Lung (tissue), 12 donors: Measurements from ENCODE around the gene MZB1. TPM values are rescaled to one million over a fixed set of nuclear protein-coding genes. Genes with fewer than 3 reads are reported as not detected.
"Not testable (repeated sequence)": the region's sequence is repeated elsewhere in the genome, so short reads cannot be mapped to it uniquely, and the experiment has no call there.

Experiments
- ATAC-seq: fragments of 200-7000 bp; cut with Tn5 transposase; one replicate; pipeline ENCODE4 v1.9.1; 2020; ENCODE audit warnings: moderate number of reproducible peaks; ENCODE audit not compliant: insufficient read depth, low FRiP score
- DNase-seq, 3 donors: peaks; one replicate each; pipeline ENCODE4 v3.0.0-alpha.2; 2013 to 2017
- H3K27ac ChIP-seq, 2 donors: one replicate each; pipeline ENCODE4 v1.5.1; 2013; ENCODE audit warnings: mild to moderate bottlenecking in 2 of 2, moderate library complexity in 2 of 2, control low read depth in 1 of 2, inconsistent platforms in 1 of 2, low read depth in 1 of 2, low read length in 1 of 2
- H3K27me3 ChIP-seq, 3 donors: one replicate each; pipeline ENCODE4 v1.5.1; 2013; ENCODE audit warnings: low read length in 2 of 3; ENCODE audit not compliant: control insufficient read depth in 3 of 3, insufficient read depth in 3 of 3
- H3K36me3 ChIP-seq, 4 donors: one replicate each; pipeline ENCODE4 v1.5.1; 2013; ENCODE audit warnings: low read length in 4 of 4, mild to moderate bottlenecking in 1 of 4, moderate library complexity in 1 of 4; ENCODE audit not compliant: control insufficient read depth in 4 of 4, insufficient read depth in 4 of 4
- H3K4me1 ChIP-seq, 5 donors: one replicate each; pipeline ENCODE4 v1.5.1; 2013; ENCODE audit warnings: low read length in 5 of 5, mild to moderate bottlenecking in 2 of 5, moderate library complexity in 1 of 5; ENCODE audit not compliant: control insufficient read depth in 5 of 5, insufficient read depth in 5 of 5
- H3K4me3 ChIP-seq: one replicate; pipeline ENCODE4 v1.5.1; 2013; ENCODE audit warnings: mild to moderate bottlenecking, control low read depth, moderate library complexity
- H3K9ac ChIP-seq, 2 donors: one replicate each; pipeline ENCODE4 v1.5.1; 2013; ENCODE audit warnings: low read length in 2 of 2, control low read depth in 1 of 2; ENCODE audit not compliant: insufficient read depth in 1 of 2
- H3K9me3 ChIP-seq, 4 donors: one replicate each; pipeline ENCODE4 v1.5.1; 2013; ENCODE audit warnings: low read length in 3 of 4, mild to moderate bottlenecking in 1 of 4, moderate library complexity in 1 of 4; ENCODE audit not compliant: control insufficient read depth in 4 of 4, insufficient read depth in 3 of 4
- CTCF ChIP-seq: IDR thresholded peaks from 2 replicates; pipeline ENCODE4 v1.5.1; 2012; ENCODE audit warnings: mild to moderate bottlenecking; ENCODE audit errors: control extremely low read depth, extremely low read depth
- WGBS, 2 donors: extraction: QIAGEN DNeasy Blood & Tissue Kit; methylation state at CpG; one replicate each; pipeline ENCODE4 v1.1.7; 2013; 5-methylcytosine and 5-hydroxymethylcytosine counted together
- polyA plus RNA-seq, 2 donors: library from polyadenylated mRNA; stranded (reverse); fragments of 200-250 nt; gene quantifications; one replicate each; pipeline ENCODE4 v1.2.1, GENCODE V29; 2013
- total RNA-seq, 2 donors: library from RNA; depleted of rRNA in 1 of 2; stranded (reverse); fragments of >200 nt in 1 of 2; gene quantifications; one replicate each; pipeline ENCODE4 v1.2.1, GENCODE V29; 2014 to 2021
- donor health status: control.
- donor health status: control.
- donor health status: Bipolar disorder and iron deficiency.
- donor health status: healthy.
- donor health status: DM: yes; HTN: yes; CAD: no.

Gene MZB1
- total and polyA plus RNA-seq, 4 donors: 2.5 to 14.8 (median 12.8) TPM

- H3K4me3 ChIP-seq: no peak overlapping the region
- DNase-seq (no peak), ATAC-seq (no peak)
- peaks cover 0 to 13% (median 7%) of the 10 kb centered on the region in 4 donors for H3K36me3 ChIP-seq
- no peaks in the 10 kb centered on the region for H3K9me3 ChIP-seq
- no peak for TF ChIP-seq CTCF
- WGBS, 2 donors: 96 to 97% methylated on average over 6 of the region's 6 CpGs
- no peak overlapping the region for H3K27ac ChIP-seq
- H3K27me3 ChIP-seq: no peaks in the 10 kb centered on the region
- H3K4me1 ChIP-seq: peaks cover 0 to 11% (median 3%) of the 10 kb centered on the region in 5 donors
- H3K9ac ChIP-seq: no peak overlapping the region
Measured at GRCh38 chr5:139413153-139413552, 23.4 kb upstream of the MZB1 start.

GRCh38 chr5:139410993-139411828 lies 21.5 kb upstream of the MZB1 start:
- ATAC-seq (no peak), DNase-seq (no peak)
- Histone ChIP-seq H3K9ac (no peak overlapping the region), H3K4me3 (no peak overlapping the region), H3K4me1 (peaks cover 0 to 5% (median 0%) of the 10 kb centered on the region in 5 donors), H3K9me3 (no peaks in the 10 kb centered on the region), H3K27ac (no peak overlapping the region), H3K27me3 (no peaks in the 10 kb centered on the region), H3K36me3 (peaks cover 0 to 11% (median 5%) of the 10 kb centered on the region in 4 donors)
- TF ChIP-seq CTCF: no peak
- WGBS, 2 donors: 90 to 94% methylated on average over 17 of the region's 17 CpGs

GRCh38 chr5:139410121-139410992 lies 20.6 kb upstream of the MZB1 start:
- no peak overlapping the region for H3K4me3 ChIP-seq
- peaks cover 0 to 11% (median 5%) of the 10 kb centered on the region in 4 donors for H3K36me3 ChIP-seq
- H3K4me1 ChIP-seq: peaks cover 0 to 4% (median 0%) of the 10 kb centered on the region in 5 donors
- DNase-seq (no peak), ATAC-seq (no peak)
- H3K9ac ChIP-seq: no peak overlapping the region
- no peaks in the 10 kb centered on the region for H3K9me3 ChIP-seq
- no peak overlapping the region for H3K27ac ChIP-seq
- WGBS, 2 donors: 82 to 83% methylated on average over 6 of the region's 6 CpGs
- no peak for TF ChIP-seq CTCF
- H3K27me3 ChIP-seq: no peaks in the 10 kb centered on the region

GRCh38 chr5:139409116-139409515 lies 19.4 kb upstream of the MZB1 start:
- peaks cover 0 to 11% (median 5%) of the 10 kb centered on the region in 4 donors for H3K36me3 ChIP-seq
- DNase-seq, ATAC-seq, H3K27ac ChIP-seq, H3K27me3 ChIP-seq, H3K4me3 ChIP-seq, H3K9ac ChIP-seq, H3K9me3 ChIP-seq, H3K4me1 ChIP-seq: not testable (repeated sequence)
- 83 to 88% methylated on average over 5 of the region's 5 CpGs for WGBS, 2 donors
